GM19238 (cell line): ENCODE measurements around the gene NFATC1.
A peak's percentile ranks its signal among the peaks of the same experiment; 100 is the strongest.

ENCODE experiments used
- DNase-seq: peaks from one replicate; pipeline ENCODE4 v3.0.0; 2011; ENCODE audit warnings: low spot score; ENCODE audit not compliant: insufficient read length

Gene NFATC1

DNA sequence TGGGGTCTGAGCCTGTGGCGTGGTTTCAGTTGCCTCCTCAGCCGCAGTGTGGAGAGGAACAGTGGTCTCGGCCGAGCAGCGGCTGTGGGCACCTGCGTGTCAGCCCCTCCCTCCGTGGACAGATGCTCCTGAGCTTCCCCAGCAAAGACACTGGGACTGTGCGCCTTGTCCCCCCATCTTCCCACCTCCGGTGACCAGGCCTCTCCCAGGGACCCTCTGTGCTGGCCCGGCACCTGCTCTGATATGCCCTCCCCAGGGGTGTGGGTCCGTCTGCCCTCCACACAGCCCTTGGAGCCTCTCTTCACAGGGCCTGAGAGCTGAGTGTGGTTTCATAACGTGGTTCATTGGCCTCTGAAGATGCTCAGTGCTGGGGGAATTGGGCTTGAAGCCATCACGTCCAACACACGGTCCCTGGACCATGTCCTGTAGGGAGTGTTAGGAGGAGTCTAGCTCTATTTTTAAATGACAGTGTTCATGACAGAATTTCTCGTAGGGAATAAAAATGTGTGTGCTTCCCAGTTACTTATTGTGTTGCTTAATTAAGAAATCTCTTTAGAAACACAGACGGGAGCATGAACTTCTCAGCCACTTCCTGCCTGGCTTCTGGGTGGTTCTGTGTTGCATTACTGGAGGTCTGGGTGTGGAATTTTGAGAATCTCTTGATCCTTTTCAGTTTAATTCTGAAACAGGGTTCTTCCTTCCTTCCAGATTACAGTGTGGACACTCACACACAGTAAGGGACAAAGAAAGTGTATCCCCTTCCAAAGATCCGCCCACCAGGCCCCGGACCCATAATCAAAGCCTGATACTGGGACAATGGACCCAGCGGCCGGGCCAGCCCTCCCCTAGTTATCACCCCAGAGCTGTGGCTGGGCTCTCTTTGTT lies 110.7 kb downstream of the NFATC1 start:
- DNase-seq, result no peak

- DNase-seq, result no peak
Observed at GRCh38 chr18:79507076-79507545, 111.4 kb downstream of the NFATC1 start.

DNA sequence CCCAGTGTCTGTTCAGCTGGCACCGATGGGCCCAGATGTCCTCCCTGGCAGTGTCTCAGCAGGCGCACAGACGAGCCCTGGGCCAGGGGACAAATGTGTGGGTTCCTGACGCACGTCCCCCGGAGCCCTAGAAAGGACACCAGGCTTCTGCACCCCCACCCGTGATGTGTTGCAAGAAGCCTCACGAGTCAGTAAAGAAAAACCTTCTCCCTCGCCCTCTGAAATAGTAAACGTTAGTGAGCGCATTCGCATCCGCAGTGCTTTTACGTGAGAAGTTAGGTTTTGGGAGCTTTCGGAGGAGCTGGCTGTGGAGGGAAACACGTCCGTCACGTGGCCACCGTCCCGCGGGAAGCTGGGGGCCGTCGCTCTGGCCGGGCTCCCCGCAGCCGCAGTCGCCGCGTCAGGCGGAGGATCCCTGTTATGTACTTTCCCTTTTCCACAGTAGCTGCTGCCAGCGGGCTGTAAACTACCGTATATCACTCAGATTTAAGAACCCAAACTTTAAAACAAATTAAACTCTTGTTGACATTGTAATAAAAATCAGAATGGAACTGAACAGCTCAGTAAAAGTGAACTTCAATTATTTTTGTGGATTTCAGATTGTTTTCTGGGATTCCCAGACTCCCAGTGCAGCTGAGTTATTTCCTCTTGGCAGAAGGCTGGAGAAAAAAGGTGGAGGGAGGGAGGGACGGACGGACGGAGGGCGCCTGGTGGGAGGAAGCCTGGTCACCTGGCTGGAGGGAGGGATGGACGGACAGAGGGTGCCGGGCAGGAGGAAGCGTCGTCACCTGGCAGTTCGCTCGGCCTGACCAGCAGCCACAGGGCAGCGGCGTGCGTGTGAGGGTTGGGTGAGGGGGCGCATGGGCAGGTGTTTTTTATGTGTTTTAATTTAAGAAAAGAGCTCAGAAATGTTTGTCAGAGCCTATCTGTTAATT lies 112.1 kb downstream of the NFATC1 start:
- no peak for DNase-seq

DNA sequence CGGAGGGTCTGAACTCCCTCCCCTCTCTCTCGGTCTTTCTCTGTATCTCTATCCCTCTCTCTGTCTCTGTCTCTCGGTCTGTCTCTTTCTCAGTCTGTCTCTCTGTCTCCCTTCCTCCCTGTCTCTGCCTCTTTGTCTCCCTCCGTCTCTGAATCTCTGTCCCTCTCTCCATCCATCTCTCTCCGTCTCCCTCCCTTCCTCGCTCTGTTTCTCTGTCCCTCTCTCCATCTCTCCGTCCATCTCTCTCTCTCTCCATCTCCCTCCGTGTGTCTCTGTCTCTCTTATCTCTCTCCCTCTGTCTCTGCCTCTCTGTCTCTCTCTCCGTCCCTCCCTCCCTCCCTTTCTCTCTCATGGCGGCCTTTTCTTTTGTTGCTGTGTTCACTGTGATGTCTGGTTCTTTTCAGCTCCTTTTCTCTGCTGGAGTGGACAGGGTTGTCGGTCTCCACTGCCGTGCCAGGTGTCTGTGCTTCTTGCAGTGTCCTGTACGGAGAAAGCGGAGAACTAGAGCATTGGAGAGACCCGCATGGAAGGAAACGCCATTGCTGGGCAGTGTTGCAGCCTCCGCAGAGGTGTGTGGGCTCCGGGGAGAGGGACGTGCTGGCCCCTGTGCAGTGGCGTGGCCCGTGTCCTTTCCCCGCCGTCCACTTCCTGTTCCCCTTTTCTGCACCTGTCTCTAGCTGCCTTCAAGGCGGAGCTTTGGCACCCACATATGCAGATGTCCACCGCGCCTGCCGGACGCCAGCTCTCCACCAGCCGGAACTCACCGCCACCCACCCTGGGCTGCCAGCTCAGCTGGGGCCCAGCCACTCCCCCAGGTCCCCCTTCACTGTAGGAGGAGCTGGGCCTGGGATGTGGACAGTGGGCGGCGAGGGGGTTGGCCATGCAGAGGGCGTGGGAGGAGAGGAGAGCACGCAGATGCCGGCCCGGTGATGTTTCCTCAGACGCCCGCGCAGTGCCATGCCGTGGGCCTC lies 113.1 kb downstream of the NFATC1 start:
- DNase-seq, result peak; percentile 38

- DNase-seq, result no peak
Observed at GRCh38 chr18:79509536-79509930, 113.8 kb downstream of the NFATC1 start.

- DNase-seq, result no peak
Observed at GRCh38 chr18:79510046-79510685, 114.4 kb downstream of the NFATC1 start.

DNA sequence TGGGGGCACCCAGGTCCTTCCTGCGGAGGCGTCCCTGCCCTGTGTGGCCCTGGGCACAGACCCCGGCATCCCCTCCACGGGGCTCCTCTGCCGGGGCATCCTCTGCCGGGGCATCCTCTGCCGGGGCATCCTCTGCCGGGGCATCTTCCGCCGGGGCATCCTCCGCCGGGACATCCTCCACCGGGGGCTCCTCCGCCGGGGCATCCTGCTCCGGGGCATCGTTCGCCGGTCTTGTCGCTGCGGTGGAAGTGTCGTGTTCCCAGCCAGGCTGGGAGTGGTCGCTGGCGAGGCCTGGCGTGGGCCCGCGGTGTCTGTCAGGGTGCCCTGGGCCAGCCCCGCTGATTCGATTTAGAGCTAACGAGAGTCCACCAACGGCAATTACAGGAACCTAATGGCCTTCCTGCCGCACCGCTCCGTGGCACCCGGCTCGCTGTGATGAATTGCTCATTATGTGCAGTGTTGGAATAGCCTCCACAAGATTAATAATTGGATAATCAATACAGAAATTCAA lies 115.1 kb downstream of the NFATC1 start:
- DNase-seq, result no peak

DNA sequence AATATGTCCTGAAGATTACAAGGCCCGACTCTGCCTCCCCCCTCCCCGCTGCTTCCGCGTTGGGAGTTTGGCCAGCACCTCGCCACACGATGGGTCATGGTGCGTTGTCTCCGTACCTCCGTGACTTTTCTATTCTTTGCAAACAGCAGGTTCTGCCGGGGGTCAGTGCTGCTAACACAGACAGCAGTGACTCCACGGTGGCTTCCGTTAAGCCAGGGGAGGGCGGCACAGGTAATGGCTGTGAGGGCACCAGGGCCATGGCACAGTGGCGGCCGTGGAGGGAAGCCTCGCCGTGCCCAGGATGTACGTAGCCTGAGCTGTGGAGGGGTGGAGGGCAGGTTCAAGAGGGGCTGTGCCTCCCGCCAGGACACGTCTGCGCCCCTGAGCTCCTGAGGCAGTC lies 115.5 kb downstream of the NFATC1 start:
- no peak for DNase-seq

DNA sequence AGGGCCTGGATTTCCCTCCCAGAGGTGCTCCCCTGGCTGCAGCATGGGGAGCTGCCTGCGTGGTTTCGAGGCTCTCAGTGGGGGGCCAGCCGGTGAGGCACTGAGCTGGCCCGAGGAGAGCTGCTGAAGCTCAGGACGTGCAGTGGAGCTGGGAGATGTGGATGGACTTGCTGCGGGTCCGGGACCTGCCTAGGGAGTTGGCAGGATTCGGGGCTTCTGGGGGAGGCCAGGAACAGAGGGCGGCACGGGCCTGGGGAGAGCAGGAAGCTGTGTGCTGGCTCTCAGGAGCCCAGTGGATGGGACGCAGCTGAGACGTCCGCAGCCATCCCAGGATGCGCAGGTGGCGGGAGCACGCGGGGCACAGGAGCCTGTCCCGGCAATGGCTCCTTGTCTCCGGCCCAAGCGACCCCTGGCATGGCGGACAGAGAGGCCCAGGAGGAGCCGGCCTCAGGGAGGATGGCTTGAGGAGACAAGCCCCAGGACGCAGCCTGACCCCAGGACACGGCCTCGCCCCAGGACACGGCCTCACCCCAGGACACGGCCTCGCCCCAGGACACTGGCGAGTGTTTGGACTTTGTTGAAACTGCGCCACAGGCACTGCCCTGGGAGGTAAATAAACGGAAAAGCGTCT lies 116.1 kb downstream of the NFATC1 start:
- no peak for DNase-seq

GRCh38 chr18:79512461-79513380 lies 117.0 kb downstream of the NFATC1 start:
- no peak for DNase-seq

DNA sequence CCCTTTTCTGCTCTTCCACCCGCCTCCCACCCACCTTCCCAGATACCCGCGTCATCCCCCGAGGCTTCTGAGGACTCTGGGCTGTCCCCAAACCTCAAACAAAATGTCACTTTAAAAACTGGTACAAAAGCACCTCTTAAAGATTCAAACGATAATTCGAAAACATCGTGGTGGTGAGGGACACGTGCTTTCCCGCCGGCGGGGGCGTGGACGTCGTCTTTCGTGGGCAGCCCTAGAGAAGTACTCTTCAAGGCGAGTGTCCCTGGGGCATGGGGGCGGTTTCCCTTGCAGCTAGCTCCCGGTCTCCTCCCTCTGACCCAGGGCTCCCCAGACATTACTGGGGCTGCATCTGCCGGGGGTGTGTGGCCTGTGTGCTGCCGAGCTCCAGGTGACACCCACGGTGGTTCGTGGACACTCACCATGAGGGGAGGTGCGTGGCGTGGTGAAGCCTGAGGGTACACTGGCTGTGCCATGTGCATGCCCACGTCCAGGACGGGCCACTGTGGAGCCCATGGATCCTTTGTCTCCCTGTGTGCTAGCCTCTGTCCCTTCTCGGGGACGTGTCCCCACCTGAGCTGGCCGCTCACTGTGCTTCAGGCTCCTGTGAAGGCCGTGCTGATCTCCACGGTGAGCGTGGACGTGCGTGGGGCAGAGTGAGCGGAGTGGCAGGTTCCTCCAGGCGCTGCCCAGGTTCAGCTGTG lies 117.8 kb downstream of the NFATC1 start:
- no peak for DNase-seq

GRCh38 chr18:79515331-79515730 lies 119.6 kb downstream of the NFATC1 start:
- DNase-seq, result no peak

- DNase-seq, result no peak
Observed at GRCh38 chr18:79515944-79516351, 120.2 kb downstream of the NFATC1 start.

DNA sequence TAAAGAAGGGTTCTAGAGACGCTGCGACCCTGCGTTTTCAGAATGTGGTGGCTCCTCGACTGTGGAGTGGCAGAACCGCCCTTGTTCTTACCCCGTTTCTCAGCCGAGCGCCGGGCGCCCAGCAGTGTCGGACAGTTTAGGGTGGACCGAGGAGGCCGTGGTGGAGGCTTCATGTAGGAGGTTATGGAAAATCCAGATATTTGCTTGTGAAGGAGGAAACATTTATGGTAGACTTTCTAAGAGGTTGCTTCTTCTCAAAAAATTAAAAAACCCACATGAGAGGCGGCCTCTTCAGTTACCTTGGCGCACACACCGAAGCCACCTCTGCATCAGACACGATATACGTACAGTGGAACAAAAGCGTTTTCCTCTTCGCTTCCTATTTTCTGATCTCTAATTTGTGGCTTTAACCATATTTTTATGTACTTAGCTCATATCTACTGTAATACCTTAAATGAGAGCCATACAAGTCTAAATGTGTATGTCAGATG lies 120.8 kb downstream of the NFATC1 start:
- no peak for DNase-seq

- no peak for DNase-seq
Observed at GRCh38 chr18:79517341-79517740, 121.6 kb downstream of the NFATC1 start.

DNA sequence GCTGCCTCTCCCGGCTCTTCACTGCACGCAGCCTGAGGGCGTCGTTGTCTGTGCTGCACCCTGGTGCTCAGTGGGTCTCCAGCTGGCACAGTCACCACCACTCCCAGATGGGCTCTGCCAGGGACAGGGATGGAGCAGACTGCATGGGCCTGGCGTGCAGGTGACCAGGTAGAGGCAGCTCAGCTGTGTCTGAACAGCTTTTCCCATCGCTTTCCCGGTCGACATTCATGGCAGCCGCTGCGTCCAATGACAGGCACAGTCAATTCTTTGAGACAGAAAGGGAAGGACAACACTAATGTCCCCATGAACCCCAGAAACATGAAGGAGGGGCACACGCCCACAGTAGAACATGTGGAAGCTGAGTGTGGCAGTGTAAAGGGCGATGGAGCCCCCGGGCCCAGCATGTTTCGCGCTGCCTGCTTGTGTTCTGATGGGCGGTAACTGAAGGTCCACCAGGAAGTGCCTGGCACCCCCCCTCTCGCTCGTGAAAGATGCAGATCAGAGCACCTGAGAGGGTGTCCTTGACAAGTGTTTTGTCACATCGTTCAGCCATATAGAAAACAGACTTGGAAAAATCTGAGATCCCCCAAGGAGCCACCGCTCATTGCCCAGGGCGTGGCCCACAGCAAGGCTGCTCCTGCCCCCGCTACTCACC lies 122.4 kb downstream of the NFATC1 start:
- DNase-seq, result no peak

DNA sequence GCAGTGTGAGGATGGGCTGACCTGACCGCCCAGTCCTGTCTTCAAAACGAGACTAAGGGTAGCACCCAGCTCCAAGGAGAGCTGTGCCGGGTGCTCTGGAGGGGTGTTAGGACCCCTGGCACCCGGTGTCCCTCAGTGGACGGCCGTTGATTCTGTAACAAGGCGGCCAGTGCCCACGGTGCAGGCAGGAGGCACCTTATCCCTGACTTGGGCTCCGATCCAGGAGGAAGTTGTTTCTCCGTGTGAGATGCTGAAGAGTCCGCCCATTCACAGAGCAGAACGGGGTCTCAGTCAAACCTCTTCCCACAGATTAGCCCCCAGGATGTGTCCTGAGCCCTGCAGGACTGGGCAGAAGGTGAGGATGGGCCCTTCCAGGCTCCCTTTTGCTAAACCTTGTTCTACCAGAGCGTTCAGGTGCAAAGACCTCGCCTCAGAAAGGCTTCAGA lies 123.0 kb downstream of the NFATC1 start:
- DNase-seq, result no peak
